ENCODE data around the gene C5AR2.
"Not testable (repeated sequence)": the region's sequence is repeated elsewhere in the genome, so short reads cannot be mapped to it uniquely, and the experiment has no call there.

GRCh38 chr19:47384533-47384932 is 52.6 kb downstream of the C5AR2 start:
- TF ChIP-seq RAD21 (IDR thresholded peaks at IDR 0.05); GABPA (IDR thresholded peaks at IDR 0.05 in 1 of 2, conservative IDR thresholded peaks at IDR 0.05 in 1 of 2); TAF1 (conservative IDR thresholded peaks at IDR 0.05); REST (IDR thresholded peaks at IDR 0.05); CTCF (IDR thresholded peaks at IDR 0.05; ENCODE audit: low read depth, low read length, missing input control); FOXA1 (IDR thresholded peaks at IDR 0.05): not testable (repeated sequence)

Measured in liver (tissue), 3 donors.